Stomach (tissue), 4 donors: ENCODE measurements around the gene LZIC.

Source experiments
- POLR2AphosphoS5 ChIP-seq, 3 donors: sonication (generic); formaldehyde crosslinking; IDR thresholded peaks; one replicate each; pipeline ENCODE4 v1.6.1; 2016; ENCODE audit warnings: antibody characterized with exemption in 3 of 3
- TF ChIP-seq, protein P1 (sequence below), 7 experiments: fragments of 450-650 bp in 4 of 7; fragments of 200-600 bp in 3 of 7; sonication (generic) in 3 of 7; IDR thresholded peaks; one replicate each; pipeline ENCODE4 v1.5.1; 2016 to 2019; ENCODE audit warnings: antibody characterized with exemption in 7 of 7, control low read depth in 2 of 7, mild to moderate bottlenecking in 1 of 7

DNA sequence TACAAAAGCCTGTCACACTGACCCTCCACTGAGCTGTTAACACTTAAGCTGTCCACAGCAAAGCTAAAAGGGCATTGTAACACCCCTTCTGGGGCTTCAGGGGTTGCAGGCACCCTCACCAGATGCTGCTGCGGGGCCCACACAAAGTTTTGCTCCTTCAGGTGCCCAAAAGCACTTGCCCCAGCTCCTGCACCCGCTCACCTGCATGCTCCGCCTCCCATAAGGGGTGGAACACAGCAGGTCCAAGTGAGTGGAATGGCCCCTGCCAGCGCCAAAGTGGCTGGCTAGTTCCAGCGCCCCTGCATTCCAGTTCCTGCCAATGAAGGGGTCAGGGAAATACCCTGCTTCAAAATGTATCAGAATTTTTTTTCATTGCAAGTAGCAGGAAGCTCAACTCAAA lies 46.6 kb upstream of the LZIC start:
- TF ChIP-seq, protein P1, sequence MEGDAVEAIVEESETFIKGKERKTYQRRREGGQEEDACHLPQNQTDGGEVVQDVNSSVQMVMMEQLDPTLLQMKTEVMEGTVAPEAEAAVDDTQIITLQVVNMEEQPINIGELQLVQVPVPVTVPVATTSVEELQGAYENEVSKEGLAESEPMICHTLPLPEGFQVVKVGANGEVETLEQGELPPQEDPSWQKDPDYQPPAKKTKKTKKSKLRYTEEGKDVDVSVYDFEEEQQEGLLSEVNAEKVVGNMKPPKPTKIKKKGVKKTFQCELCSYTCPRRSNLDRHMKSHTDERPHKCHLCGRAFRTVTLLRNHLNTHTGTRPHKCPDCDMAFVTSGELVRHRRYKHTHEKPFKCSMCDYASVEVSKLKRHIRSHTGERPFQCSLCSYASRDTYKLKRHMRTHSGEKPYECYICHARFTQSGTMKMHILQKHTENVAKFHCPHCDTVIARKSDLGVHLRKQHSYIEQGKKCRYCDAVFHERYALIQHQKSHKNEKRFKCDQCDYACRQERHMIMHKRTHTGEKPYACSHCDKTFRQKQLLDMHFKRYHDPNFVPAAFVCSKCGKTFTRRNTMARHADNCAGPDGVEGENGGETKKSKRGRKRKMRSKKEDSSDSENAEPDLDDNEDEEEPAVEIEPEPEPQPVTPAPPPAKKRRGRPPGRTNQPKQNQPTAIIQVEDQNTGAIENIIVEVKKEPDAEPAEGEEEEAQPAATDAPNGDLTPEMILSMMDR (IDR thresholded peaks at IDR 0.05) = no peak
- TF ChIP-seq POLR2AphosphoS5 (IDR thresholded peaks at IDR 0.05) = no peak
